ENCODE data around the gene IFT43.

DNA sequence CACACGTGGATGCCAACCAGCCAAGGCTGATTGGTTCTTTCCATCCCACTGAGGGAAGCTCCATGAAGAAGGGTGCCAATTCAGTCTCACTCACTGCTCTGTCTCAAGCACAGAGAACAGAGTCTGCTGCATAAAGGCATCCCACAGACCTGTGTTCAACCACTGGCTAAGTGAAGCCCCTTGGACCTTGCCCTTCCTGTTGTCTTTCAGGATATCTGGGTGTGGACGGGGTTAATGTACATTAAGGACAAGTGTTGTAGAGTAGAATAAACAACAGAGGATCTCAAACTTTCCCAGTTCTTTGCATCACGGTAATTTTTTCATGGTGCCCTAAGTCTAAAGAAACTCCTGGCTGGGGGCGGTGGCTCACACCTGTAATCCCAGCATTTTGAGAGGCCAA is 133.0 kb downstream of the IFT43 start:
- TF ChIP-seq, protein P1, sequence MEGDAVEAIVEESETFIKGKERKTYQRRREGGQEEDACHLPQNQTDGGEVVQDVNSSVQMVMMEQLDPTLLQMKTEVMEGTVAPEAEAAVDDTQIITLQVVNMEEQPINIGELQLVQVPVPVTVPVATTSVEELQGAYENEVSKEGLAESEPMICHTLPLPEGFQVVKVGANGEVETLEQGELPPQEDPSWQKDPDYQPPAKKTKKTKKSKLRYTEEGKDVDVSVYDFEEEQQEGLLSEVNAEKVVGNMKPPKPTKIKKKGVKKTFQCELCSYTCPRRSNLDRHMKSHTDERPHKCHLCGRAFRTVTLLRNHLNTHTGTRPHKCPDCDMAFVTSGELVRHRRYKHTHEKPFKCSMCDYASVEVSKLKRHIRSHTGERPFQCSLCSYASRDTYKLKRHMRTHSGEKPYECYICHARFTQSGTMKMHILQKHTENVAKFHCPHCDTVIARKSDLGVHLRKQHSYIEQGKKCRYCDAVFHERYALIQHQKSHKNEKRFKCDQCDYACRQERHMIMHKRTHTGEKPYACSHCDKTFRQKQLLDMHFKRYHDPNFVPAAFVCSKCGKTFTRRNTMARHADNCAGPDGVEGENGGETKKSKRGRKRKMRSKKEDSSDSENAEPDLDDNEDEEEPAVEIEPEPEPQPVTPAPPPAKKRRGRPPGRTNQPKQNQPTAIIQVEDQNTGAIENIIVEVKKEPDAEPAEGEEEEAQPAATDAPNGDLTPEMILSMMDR (IDR thresholded peaks at IDR 0.05), result no peak
- no peak for TF ChIP-seq POLR2AphosphoS5 (IDR thresholded peaks at IDR 0.05)
- no peak for TF ChIP-seq POLR2A (IDR thresholded peaks at IDR 0.05)

Measured in breast epithelium (tissue), 3 donors.